HS-27A (cell line): Measurements from ENCODE around the gene MAP3K5.
"Not testable (repeated sequence)": the region's sequence is repeated elsewhere in the genome, so short reads cannot be mapped to it uniquely, and the experiment has no call there.

Experiments used
- DNase-seq: peaks from one replicate; pipeline ENCODE4 v3.0.0-alpha.2; 2012; ENCODE audit warnings: low read depth, missing footprints

The MAP3K5 gene

DNA sequence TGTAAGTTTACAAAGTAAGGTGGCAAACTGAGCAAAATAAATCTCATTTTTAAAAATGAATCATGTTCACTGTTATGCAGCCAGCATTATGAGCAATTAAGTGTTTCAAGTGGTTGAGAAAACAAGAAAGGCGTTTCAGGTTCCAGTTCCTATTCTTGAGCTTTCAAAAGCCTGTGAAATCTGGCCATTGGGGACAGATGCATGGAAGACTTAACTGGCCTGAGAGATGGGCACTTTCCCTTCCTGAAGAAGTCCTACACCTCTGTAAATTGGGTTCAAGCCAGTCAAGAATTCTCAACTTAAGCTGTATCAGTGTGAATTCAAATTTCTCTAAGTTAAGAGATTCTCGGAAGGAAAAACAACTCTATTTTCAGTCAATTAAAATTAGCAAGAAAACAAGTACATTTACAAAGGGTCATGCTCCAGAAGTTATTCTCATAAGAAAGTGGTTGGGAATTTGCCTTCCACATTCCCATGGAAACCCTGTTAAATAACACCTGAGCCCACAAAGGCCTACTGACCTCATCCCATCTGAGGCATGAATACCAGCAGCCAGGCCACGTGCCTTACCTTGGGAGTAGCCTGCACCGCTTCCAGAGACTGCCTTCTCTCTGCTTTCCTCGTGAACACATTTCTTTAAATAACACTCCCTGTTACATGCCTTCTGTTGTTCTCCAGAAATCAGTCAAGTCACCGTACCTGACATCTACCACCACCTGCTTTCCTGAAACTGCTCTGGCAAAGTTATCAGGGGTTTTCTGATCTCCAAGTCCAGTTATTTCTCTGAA lies 19.4 kb downstream of the MAP3K5 start:
- no peak for DNase-seq

DNA sequence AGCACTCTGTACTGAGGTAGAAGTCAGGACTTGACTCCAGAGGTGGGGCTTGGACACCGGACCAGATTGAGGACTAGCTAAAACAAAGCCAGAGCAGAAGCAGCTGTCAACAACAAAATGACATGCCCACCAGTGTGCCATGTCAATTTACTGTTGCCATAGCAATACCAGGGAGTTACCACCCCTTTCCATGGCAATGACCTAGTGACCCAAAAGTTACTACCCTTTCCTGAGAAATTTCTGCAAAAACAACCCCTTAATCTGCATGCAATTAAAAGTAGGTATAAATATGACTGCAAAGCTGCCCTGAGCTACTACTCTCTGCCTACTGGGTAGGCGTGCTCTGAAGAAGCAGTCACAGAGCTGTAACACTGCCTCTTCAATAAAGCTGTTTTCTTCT lies 21.0 kb downstream of the MAP3K5 start:
- no peak for DNase-seq

DNA sequence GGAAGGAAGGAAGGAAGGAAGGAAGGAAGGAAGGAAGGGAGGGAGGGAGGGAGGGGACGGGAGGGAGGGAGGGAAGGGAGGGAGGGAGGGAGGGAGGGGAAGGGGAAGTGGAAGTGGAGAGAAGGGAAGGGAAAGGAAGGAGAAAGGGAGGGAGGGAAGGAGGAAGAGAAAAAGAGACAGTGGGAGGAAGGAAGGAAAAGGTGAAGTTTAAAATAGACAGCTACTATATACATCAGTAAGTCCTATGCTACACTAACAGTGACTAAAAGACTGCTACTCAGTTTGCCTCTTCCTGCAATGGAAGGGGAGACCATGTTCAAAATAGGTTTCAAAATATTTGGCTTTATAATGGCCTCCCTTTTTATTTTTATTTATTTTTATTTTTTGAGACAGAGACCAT lies 22.5 kb downstream of the MAP3K5 start:
- DNase-seq = no peak

DNA sequence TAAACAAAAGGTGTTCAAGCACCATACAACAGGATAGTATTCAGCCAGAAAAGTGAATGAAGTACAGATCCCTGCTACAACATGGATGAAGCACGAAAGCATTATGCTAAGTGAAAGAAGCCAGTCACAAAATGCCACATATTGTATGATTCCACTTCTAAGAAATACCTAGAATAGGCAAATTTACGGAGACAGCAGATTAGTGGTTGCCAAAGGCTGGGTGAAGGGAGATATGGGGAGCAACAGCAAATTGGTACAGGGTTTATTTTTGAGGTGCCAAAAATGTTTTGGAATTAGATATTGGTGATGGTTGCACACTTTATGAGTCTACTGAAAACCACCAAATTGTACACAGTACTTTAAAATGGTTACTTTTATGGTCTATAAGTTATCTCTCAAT lies 23.2 kb downstream of the MAP3K5 start:
- DNase-seq = no peak

DNA sequence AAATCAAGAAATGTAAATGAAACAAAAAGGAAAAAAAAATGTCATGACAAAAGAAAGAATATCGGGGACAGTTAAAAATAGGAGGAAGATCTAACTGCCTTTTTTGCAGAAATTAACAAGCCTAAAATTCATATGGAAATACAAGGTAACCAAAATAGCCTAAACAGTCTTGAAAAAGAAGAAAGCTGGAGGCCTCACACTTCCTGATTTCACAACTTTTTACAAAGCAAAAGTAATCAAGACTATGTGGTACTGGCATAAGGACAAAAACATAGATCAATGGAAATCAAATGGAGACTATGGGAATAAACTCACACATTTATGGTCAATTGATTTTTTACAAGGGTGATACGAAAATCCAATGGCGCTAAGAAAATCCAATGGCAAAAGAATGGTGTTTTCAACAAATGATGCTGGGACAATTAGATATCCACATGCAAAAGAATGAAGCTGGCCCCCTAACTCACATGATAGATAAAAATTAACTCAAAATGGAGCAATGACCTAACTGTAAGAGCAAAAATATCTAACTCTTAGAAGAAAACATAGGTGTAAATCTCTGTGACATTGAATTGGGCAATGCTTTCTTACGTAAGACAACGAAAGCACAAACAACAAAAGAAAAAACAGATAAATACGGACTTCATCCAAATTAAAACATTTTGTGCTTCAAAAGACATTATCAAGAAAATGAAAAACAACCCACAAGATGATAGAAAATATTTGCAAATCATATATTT lies 24.5 kb downstream of the MAP3K5 start:
- no peak for DNase-seq

DNA sequence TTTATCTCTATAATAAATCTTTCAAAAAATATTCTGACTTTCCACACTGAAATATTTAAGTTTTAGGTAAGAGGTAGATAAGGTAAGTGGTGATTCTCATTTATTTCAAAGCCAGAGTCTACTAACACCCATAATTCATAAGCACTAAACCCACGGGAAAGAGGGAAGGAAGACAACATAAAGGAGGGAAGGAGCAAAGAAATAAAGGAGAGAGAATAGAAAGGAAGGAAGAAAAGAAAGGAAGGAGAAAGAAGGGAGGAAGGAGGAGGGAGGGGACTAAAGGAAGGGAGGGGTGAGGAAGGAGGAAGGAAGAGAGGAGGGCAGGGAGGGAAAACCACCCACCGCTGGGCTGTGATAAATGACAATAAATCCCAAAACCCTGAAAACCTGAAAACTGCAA lies 25.2 kb downstream of the MAP3K5 start:
- DNase-seq = no peak

DNA sequence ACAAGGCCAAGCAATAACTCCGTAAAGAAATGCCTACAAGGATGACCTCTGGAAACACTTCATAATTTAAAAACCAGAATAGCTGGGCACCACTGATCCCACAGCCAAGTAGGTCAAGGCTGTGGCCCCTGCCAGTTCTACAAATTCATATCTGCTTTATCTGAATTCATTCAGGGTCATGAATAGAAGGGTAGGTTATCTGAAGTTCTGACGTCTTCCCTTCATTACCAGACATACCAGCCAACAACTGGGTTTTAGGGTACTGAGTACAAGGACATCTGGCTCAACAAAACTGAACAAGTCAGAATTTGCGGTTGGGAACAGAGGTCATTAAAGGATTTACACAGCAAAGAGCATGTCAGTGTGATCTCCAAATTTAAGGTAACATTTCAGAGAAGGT lies 26.0 kb downstream of the MAP3K5 start:
- no peak for DNase-seq

DNA sequence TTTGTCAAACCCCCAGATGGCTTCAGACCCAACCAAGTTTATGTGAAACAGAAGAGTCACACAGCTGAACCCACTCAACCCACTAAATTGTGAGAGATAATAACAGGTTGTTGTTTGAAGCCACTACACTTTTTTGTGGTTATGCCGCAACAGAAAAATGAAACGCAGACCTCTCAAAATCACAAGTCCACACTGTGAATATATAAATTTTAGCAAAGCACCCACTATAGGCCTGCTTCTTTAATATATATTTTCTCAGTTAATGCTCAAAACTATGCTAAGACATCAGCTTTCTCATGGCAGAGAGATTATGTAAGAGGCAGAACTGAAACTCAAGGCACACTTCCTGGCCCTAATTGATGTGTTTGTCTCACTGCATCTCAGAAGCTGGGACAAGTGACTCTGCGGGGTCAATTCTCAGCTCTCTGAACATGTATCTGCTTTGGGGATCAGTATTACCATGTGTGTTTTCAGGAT lies 27.7 kb downstream of the MAP3K5 start:
- no peak for DNase-seq

DNA sequence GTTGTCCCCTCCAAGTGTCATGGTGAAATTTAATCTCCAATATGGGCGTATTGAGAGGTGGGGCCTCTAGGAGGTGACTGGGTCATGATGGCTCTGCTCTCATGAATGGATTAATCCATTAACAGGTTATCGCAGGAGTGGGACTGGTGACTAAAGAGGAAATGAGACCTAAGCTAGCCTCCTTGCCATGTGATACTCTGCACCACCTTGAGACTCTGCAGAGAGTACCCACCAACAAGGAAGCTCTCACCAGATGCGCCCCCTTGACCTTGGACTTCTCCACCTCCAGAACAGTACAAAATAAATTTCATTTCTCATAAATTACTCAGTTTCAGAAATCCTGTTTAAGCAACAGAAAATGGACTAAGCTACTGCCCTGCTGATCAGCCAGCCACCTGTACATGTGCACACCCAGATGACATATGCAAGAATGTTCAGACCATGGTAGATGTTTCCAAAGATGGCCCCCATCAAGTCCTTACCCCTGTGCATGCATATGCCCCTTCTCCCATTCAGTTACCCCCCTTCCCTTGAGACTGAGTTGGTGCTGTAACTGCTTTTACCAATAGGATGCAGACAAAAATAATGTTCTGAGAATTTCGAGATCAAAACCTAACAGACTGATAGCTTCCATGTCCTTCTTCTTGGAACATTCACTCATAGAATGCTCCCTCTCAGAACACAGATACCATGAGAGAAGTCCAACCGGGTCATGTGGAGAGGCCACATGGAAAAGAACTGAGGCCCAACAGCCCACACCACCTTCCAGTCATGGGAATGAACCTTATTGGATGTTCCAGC lies 28.4 kb downstream of the MAP3K5 start:
- DNase-seq = no peak

DNA sequence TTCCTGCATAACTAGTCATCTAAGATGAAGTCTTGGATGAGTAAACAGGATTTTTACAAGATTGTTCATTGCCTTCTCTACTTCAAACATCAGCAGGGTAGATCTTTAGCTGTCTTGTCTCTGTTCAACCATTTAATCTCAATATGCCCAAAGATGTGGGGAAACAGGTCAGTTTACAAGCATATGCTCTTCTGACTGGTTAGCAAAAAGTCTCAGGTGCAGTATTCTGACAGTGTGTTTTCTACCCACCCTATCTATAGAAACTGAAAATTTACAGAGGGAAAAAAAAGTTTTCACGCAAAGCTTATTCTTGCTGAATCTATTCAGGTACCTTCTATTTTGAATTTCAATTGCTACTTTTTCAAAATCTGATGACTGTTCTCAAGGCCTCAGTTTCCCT lies 29.0 kb downstream of the MAP3K5 start:
- DNase-seq = no peak

DNA sequence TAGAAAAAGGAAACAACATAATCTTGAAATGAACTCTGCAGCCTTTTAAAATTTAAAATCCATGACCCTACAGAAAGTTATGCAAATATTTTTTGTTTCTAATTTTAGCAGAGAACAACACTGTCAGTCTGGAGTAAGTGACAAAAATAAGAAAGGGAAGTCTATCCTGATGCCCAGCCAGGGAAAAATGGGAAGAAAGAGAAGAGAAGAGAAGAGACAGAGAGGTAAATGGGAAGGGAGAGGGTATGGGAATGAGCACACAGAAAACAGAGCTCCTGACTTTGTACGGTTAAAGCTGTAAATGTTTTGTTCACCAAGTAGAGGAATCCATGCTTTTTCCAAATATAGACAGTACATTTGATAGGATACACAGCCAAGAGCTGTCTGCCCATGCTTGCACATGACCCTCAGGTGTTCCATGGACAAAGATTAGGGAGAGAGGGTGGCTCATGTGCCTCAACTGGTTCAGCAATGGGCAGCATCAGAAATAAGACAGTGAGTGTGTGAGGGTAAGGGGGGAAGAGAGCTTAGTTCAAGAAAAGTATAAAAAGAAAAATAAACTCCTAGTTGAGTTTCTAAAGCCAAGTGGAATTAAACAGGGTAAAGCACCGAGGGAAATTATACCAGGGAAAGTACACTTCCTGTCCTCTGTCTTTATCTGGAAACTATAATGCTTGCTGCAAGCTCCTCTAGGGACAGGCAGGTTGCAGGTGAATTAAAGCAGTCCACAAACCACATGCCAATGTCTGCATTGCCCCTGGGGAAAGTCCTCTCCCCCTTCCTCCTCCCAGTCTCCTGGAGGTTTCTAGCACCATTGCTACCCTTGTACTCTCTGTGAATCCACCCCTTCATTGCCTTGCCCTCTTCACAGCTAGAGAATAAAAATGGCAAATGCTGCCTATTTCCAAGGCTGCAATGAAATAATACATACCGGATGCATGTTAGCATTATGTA lies 30.0 kb downstream of the MAP3K5 start:
- no peak for DNase-seq

DNA sequence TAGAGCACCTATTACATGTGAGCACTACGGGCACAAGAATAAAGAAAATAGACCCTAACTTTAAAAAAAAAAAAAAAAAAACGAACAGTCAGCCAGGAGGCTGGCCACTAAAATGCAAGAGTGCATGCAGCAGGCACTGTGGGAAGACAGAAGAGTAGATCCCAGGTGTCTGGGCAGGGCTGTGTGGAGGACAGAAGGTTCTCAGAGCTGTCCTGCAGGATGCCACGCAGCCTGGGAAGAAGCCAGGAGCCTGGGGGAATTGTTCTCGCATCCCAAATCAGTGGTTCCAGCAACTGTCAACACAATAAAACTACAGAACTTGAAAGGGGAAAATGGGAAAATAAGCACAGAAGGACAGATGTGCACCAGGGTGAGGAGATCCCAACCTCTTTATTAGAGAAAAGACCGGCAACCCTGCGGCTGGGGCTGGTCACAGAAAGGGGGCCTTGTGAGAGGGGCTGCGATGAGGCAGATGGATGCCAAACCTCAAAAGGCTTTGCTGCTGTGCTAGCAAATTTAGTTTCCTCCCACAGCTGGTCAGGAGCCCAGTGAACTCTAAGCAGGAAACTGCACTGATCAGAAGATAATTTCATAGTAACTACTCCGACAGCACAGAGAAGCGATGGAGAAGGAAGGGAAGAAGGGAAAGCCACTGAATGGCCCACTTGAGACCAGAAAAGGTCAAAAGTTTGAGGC lies 30.9 kb downstream of the MAP3K5 start:
- DNase-seq = no peak

DNA sequence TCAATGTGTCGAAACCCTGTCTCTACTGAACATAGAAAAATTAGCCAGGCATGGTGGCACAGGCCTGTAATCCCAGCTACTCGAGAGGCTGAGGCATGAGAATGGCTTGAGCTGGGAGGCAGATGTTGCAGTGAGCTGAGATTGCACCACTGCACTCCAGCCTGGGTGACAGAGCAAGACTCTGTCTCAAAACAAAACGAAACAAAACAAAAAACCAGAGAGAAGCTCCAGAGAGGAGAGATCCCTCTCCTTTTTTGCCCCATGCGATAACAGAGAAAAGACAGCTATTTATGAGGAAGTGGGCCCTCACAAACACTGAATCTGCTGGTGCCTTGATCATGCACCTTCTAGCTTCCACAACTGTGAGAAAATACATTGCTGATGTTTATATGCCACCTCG lies 31.5 kb downstream of the MAP3K5 start:
- not testable (repeated sequence) for DNase-seq

DNA sequence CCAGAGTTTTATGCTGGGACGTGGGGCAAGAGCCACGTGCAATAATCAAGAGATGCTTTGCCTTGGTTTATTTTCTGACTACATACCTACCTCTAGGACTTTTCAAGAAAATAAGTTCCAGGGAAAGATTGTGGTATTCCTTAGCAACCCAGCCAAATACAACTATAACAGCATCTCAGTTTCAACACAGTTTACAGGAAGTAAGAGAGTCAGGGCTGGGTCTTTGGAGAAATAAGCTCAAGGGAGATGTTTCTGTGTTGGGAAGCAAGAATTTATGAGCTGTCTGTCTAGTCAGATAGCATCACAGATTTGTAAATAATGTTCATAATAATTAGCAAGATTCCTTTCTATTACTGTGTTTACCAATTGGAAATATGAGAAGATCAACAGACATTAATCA lies 35.1 kb downstream of the MAP3K5 start:
- no peak for DNase-seq

DNA sequence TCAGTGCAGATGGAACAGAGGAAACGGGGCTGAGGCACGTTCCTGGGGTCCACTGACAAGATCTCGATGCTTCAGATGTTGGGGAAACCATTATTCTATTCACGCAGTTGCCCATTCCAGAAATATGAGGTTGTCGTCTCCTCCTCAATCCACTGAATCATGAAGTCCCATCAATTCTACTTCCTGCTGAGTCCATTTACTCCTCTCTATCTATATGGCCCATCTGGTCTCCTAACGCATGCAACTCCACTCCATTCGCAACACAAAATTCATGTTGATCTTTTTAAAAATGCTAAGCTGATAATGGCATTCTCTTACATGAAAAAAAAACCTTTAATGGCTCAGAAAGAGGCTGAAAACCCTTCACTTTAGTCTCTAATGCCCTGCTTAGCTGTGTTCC lies 37.5 kb downstream of the MAP3K5 start:
- no peak for DNase-seq

DNA sequence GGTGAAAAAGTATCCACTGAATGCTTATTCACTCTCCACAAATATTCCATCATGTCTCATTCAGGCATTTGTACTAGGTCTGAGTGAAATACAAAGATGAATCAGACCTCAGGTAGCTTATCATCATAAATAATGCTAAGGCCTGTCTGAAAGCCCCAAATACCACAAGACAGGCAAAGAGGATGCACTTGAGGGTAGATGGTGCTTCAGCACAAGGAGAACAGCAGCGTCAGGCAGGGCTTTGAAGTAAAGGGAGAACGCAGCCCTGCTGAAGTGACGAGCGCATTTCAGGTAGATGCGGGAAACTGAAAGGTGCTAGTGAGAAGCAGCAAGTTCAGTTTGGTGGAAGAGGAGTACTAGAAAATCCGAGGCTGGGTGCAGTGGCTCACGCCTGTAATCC lies 38.7 kb downstream of the MAP3K5 start:
- DNase-seq = no peak

DNA sequence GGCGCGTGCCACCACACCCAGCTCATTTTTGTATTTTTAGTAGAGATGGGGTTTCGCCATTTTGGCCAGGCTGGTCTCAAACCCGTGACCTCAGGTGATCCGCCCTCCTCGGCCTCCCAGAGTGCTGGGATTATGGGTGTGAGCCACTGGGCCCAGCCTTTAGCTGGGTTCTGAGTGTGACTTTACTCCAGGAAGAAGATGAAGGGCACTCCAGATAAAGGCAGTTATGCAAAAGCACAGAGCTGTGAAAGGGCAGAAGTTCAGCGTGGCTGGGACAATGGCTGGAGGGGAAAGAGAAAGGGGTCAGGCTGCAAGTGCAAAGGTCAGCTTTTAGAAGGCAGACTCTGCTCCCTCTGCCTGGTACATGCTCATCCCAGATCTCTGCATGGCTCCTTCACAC lies 39.7 kb downstream of the MAP3K5 start:
- DNase-seq = no peak

DNA sequence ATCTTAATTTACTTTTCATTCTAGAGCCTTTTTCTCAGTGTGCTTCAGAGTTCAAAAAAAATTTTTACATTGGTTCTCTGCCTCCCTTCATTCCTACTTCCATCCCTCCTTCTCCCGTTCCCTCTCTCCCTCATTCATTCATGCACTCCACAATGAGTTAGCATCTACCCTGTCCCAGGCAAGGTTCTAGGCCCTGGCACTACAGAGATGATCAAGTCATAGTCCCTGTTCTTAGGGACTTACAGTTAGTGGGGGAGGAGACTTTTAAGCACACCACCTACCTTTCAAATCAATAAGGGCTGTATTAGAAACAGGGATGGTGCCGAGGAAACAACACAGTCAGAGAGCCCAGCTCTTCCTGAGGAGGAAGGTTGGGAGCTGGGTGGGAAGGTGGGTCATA lies 40.3 kb downstream of the MAP3K5 start:
- no peak for DNase-seq

DNA sequence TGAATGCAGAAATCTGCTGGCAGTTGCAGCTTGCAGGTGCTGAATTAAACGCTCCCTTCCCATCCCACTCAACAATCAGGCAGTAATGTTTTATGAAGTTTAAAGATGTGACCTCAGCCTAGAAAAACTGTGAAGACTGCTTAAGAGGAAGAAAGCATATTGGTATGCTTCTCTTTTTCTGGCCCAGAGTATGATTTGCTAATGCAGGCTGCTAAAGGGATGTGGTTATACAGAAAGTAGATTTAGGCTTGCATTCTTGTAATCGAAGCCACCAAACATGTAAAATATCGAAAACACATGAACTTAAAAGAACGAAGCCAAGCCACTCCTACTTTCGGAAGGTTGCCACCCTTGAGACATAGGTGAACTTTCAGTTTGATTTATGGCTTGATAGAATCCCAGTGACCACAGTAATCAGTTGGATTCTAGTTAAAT lies 40.7 kb downstream of the MAP3K5 start:
- DNase-seq = no peak

DNA sequence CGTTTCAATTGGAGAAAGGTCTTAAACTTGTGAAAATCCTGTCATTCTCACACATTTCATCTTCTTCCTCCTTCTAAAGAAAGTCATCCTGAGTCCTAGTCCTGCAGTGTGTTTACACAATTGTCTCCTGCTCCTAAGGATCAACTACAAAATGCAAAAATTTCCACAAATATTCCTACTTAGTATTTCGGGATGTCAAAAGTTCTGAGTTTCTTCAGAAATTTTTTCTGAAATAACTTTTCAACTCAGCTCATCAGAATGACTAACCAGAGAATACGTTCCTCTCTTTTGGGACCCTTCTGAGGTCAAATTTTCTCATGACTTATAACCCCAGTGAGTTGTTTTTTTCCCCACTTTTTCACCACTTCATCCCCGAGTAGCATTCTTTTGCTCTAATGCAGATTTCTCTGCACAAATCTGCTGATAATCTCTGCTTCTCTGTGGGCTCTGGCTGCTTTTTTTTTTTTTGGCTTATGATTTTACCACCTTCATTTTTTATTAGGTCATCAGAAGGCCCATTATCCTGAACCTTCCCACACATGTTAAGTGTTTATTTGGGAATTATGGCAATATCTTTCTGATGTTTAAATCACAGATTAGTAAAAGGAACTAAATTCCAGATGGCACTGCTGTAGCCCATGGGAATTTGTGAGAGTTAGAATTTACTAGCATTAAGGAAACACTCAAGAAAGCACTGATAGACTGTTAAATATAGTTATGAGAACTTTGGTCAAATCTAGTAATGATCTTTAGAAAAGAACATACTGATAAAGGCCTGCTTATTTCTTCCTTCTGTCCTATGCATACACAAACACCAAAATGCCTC lies 41.4 kb downstream of the MAP3K5 start:
- no peak for DNase-seq
